Liver (tissue), 9 donors: ENCODE measurements around the gene CELSR2. TPM values are rescaled to one million over a fixed set of nuclear protein-coding genes. Genes with fewer than 3 reads are reported as not detected.

Experiments used
- DNase-seq: peaks from one replicate; pipeline ENCODE4 v3.0.0-alpha.2; 2017; ENCODE audit warnings: low spot score
- H3K27ac ChIP-seq, 2 donors: one replicate each; pipeline ENCODE4 v1.7.0; 2013; ENCODE audit warnings: inconsistent platforms in 2 of 2, low read length in 2 of 2, control low read depth in 1 of 2, low read depth in 1 of 2, mild to moderate bottlenecking in 1 of 2
- H3K27me3 ChIP-seq, 4 donors: one replicate each; pipeline versions ENCODE4 v1.6.1 to v1.7.0; 2013; ENCODE audit warnings: low read length in 3 of 4, inconsistent platforms in 1 of 4, mild to moderate bottlenecking in 1 of 4, moderate library complexity in 1 of 4; ENCODE audit not compliant: control insufficient read depth in 4 of 4, insufficient read depth in 4 of 4
- H3K36me3 ChIP-seq, 4 donors: one replicate each; pipeline versions ENCODE4 v1.6.1 to v1.7.0; 2013; ENCODE audit warnings: low read length in 3 of 4, mild to moderate bottlenecking in 3 of 4, low read depth in 1 of 4, moderate library complexity in 1 of 4; ENCODE audit not compliant: control insufficient read depth in 4 of 4, insufficient read depth in 3 of 4
- H3K4me1 ChIP-seq, 4 donors: one replicate each; pipeline versions ENCODE4 v1.6.1 to v1.7.0; 2013; ENCODE audit warnings: low read length in 3 of 4, mild to moderate bottlenecking in 3 of 4, moderate library complexity in 1 of 4; ENCODE audit not compliant: control insufficient read depth in 4 of 4, insufficient read depth in 4 of 4
- H3K4me3 ChIP-seq, 3 donors: one replicate each; pipeline versions ENCODE4 v1.6.1 to v1.7.0; 2013; ENCODE audit warnings: low read length in 3 of 3, control low read depth in 1 of 3, low read depth in 1 of 3, mild to moderate bottlenecking in 1 of 3
- H3K9ac ChIP-seq, 2 donors: one replicate each; pipeline ENCODE4 v1.7.0; 2013; ENCODE audit warnings: low read length in 2 of 2, mild to moderate bottlenecking in 2 of 2, moderate library complexity in 2 of 2, control low read depth in 1 of 2, low read depth in 1 of 2
- H3K9me3 ChIP-seq, 4 donors: one replicate each; pipeline versions ENCODE4 v1.6.1 to v1.7.0; 2013; ENCODE audit warnings: low read length in 3 of 4; ENCODE audit not compliant: control insufficient read depth in 4 of 4
- ATF3 ChIP-seq: IDR thresholded peaks from 2 replicates; pipeline ENCODE4 v1.6.1; 2016; ENCODE audit warnings: antibody characterized with exemption
- EGR1 ChIP-seq, 2 donors: IDR thresholded peaks; 2 replicates each; pipeline ENCODE4 v1.6.1; 2016 to 2018; ENCODE audit warnings: antibody characterized with exemption in 2 of 2, low read depth in 2 of 2
- JUND ChIP-seq, 2 donors: IDR thresholded peaks; 2 replicates each; pipeline ENCODE4 v1.6.1; 2016; ENCODE audit warnings: antibody characterized with exemption in 2 of 2
- MAX ChIP-seq: IDR thresholded peaks from 2 replicates; pipeline ENCODE4 v1.6.1; 2016; ENCODE audit warnings: antibody characterized with exemption
- RAD21 ChIP-seq, 2 donors: IDR thresholded peaks; 2 replicates each; pipeline ENCODE4 v1.6.1; 2016; ENCODE audit warnings: antibody characterized with exemption in 2 of 2, mild to moderate bottlenecking in 2 of 2
- REST ChIP-seq: IDR thresholded peaks from 2 replicates; pipeline ENCODE4 v1.6.1; 2016; ENCODE audit warnings: antibody characterized with exemption, mild to moderate bottlenecking
- RXRA ChIP-seq, 2 donors: IDR thresholded peaks; 2 replicates each; pipeline ENCODE4 v1.6.1; 2017 to 2018; ENCODE audit warnings: antibody characterized with exemption in 2 of 2, mild to moderate bottlenecking in 1 of 2
- SP1 ChIP-seq: IDR thresholded peaks from 2 replicates; pipeline ENCODE4 v1.6.1; 2018; ENCODE audit warnings: antibody characterized with exemption, mild to moderate bottlenecking
- YY1 ChIP-seq: IDR thresholded peaks from 2 replicates; pipeline ENCODE4 v1.6.1; 2016; ENCODE audit warnings: antibody characterized with exemption, mild to moderate bottlenecking
- ZBTB33 ChIP-seq: IDR thresholded peaks from 2 replicates; pipeline ENCODE4 v1.6.1; 2016; ENCODE audit warnings: antibody characterized with exemption
- WGBS: extraction: QIAGEN DNeasy Blood & Tissue Kit; methylation state at CpG from one replicate; pipeline ENCODE4 v1.1.7; 2013; 5-methylcytosine and 5-hydroxymethylcytosine counted together
- polyA plus RNA-seq, 2 donors: library from polyadenylated mRNA; stranded (reverse) in 1 of 2; unstranded in 1 of 2; fragments of 200-250 nt in 1 of 2; fragments of >200 nt in 1 of 2; fragmentation: Nextera tagmentation in 1 of 2; extraction: Ambion mirVana in 1 of 2; gene quantifications; one replicate each; pipeline versions ENCODE4 v1.2.1 to v1.2.3, GENCODE V29; 2013 to 2015
- total RNA-seq, 2 donors: library from RNA; depleted of rRNA; stranded (reverse); fragments of >200 nt; gene quantifications; one replicate each; pipeline ENCODE4 v1.2.3, GENCODE V29; 2014
- donor health status: healthy.
- donor health status: healthy.
- donor health status: healthy.
- donor health status: healthy.
- donor health status: healthy.

The CELSR2 gene
- total and polyA plus RNA-seq, 4 donors: 0.73 to 1.6 (median 1.2) TPM

- 69% methylated on average over 4 of the region's 4 CpGs for WGBS
- TF ChIP-seq ATF3 (no peak), YY1 (no peak), RXRA (IDR thresholded peaks at IDR 0.05) (no peak), REST (no peak), SP1 (no peak), MAX (no peak)
- no peaks in the 10 kb centered on the region for H3K9me3 ChIP-seq
- no peaks in the 10 kb centered on the region for H3K27me3 ChIP-seq
- no peak for DNase-seq
- no peaks in the 10 kb centered on the region for H3K36me3 ChIP-seq
- H3K4me3 ChIP-seq: no peak overlapping the region
- H3K9ac ChIP-seq: no peak overlapping the region
- no peak overlapping the region for H3K27ac ChIP-seq
- H3K4me1 ChIP-seq: peaks cover 0 to 3% (median 0%) of the 10 kb centered on the region in 4 donors
Observed at GRCh38 chr1:109294481-109294880, 45.1 kb downstream of the CELSR2 start.

GRCh38 chr1:109295712-109296415, 46.5 kb downstream of the CELSR2 start:
- TF ChIP-seq ZBTB33: no peak
- WGBS: 81% methylated on average over 12 of the region's 12 CpGs
- no peak overlapping the region for H3K27ac ChIP-seq
- H3K27me3 ChIP-seq: no peaks in the 10 kb centered on the region
- H3K4me1 ChIP-seq: peaks cover 0 to 3% (median 0%) of the 10 kb centered on the region in 4 donors
- no peak for DNase-seq
- no peaks in the 10 kb centered on the region for H3K36me3 ChIP-seq
- no peak overlapping the region for H3K4me3 ChIP-seq
- H3K9ac ChIP-seq: no peak overlapping the region
- H3K9me3 ChIP-seq: no peaks in the 10 kb centered on the region

- Histone ChIP-seq H3K36me3 (no peaks in the 10 kb centered on the region), H3K27ac (no peak overlapping the region), H3K4me1 (peaks cover 0 to 3% (median 0%) of the 10 kb centered on the region in 4 donors), H3K9me3 (no peaks in the 10 kb centered on the region), H3K27me3 (no peaks in the 10 kb centered on the region), H3K9ac (no peak overlapping the region), H3K4me3 (no peak overlapping the region)
- no peak for TF ChIP-seq SP1
- no peak for TF ChIP-seq JUND (IDR thresholded peaks at IDR 0.05)
- no peak for TF ChIP-seq EGR1 (IDR thresholded peaks at IDR 0.05; ENCODE audit: low read depth in 2 of 2)
- no peak for TF ChIP-seq RAD21 (IDR thresholded peaks at IDR 0.05)
- no peak for DNase-seq
- WGBS: 95% methylated on average over 16 of the region's 16 CpGs
Observed at GRCh38 chr1:109296782-109297181, 47.4 kb downstream of the CELSR2 start.
